ENCODE measurements around the gene GRAMD1B.

GRAMD1B gene

DNA sequence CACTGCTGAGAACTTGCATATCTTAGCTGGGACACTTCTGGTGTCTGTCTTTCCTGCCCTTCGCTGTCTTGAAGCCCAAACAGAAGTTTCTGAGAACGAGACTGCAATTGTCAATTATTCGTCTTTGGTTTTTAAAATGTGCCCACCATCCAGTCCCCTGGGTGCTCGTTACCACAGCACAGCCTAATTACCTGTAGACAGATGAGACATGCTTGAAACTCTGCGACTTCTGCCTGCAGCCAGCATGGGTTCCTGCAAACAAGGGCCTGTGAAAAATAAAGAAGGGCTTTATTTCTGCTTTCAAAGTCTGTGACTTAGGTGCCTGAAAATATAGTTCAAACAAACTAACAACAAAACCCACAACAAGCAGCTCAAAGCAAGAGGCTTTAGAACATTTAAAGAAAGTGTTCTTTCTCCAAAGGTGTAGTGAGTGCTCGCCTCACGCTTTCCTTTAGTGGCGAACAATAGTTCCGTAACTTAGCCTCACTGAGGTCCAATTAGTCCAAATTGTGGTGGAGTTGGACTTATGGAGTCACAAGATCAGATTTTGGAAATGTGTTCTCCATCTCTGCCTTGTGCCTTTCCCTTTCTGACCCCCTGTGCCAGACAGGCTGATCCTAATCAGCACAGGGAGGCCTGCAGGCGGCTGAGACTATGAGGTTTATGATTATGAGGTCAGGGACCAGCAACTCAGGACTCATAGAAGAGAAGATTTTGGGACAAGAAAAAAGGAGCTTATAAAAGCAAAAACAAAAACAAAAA is 20.4 kb upstream of the GRAMD1B start:
- no peak for DNase-seq (ENCODE audit: low spot score)

DNA sequence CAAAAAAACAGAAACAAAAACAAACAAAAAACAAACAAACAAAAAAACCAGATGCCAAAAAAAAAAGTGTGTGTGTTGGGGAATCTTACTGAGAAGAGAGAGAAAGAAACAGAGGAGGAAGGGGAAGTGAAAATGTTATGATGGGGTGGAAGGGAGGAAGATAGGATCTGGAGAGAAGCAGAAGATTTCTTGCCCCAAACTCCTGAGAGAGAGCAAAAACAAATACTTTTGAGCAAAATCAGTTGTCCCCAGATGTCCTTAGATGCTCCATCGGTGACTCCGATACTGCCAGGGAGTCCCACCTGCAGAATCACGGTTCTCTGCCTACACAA is 19.9 kb upstream of the GRAMD1B start:
- no peak for DNase-seq (ENCODE audit: low spot score)

DNA sequence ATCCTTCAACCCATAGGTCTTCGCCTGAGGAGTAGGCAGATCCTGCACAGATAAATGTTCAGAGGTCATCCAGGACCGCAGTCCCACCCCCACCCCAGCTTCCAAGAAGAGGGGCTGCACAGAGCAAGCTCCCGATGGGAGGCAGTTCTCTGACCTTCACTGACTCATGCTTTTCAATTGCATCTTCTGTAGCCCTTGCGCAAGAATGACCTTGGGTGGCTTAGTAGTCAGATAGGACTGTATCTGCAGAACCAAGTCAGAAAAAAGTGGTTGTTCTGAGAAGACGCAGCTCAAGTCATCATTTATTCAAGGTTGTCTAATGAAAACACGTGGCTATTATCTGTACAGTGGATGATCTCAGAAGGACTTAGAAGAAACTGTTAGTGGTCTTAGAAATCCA is 16.4 kb upstream of the GRAMD1B start:
- no peak for DNase-seq (ENCODE audit: low spot score)

DNA sequence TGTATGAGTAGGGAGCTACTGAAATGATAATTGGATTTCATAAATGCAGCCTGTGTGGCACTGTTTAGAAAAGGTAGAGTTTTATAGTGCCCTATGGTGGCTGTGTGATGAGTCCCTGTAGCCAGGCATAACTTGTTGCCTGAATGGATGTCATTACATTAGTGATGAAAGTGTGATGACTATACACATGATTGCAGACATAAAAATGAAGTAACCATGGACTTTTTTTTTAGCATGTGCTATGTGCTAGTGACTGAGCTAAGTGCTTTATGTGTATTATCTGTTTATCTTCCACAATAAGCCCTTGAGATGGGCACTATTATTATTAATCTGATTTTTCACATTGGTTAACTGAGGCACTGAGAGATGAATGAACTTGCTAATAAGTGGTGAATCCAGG is 13.5 kb upstream of the GRAMD1B start:
- no peak for DNase-seq (ENCODE audit: low spot score)

DNA sequence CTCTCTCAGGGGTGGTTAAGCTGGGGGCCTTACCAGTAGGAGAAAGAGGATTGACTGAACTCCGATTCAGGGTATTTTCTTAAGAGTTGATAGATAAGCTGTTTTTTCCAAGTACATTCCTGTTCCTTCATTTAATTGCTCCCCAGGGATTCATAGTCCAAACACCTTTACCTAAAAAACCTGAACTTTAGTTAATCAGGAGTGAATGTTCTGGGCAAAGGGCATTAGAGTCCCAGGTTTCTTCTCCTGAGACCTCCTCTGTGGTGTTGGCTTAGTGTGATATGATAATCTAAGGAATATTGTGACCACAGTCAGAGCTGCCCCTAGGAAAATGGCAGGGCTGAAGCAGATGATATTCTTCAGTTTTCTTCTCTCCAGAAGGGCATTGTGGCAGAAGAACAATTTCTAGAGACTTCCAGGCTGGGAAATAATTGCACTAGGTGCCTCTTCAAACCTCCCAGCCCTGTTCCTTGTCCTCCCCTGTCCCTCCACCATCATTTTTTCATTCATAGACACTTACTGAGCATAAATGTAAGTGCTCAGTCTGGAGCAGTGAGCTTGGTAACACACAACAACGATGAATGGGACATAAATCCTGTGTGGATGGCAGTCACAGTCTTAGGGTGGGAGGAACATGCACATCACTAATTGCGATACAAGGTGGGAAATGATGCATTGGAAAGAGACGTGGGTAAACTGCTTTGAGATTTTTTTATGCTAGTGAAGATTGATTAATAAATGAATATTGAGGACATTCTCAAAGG is 11.5 kb upstream of the GRAMD1B start:
- DNase-seq (ENCODE audit: low spot score), result no peak

DNA sequence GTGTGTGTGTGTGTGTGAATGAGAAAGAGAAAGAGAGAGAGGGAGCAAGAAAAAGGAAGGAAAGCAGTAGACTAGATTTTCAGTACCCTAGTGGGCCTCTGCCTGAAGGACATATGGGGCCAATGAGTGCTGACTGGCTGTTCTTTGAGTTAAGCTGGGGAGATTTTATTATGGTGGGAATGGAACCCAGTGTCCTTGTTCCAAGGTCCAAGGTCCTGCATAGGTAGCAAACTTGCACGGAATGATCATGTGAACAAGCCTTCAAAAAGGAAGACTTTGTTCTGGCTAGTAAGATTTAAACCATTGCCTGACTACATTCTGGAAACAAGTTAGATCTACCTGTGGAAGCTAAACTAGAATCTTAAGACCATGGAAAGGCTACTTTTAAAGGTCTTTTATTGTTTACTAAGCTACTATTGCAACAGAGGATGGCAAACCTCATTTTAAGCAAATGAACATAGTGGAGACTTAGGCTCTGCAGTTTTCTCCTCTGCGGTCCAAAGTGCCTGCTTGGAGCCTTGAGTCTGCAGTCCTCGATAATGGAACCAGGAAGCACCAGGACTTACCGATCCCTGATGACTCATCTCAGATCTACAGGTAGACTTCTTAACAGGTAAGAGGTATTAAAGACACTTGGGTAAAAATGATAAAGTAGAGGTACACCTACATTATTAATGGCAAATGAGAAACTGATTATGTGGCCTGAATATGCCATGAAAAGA is 10.2 kb upstream of the GRAMD1B start:
- no peak for DNase-seq (ENCODE audit: low spot score)

DNA sequence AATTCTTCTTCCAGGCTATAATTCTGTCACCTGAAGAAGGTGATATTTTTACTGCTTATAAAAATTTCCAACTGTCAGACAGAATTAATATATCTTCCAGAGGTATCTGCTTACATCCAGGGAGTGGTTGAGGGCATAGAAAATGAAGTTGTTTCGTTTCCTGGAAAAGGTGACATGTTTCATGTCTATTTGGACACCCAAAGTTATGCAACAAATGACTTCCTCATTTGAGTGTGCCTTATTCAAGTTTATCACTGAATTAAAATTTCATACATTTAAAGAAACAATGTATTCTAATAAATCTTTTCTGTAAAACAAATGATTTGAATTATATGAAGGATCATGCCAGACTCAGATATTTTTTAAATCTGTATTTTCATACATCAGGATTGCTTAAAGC is 8.5 kb upstream of the GRAMD1B start:
- DNase-seq (ENCODE audit: low spot score), result no peak

DNA sequence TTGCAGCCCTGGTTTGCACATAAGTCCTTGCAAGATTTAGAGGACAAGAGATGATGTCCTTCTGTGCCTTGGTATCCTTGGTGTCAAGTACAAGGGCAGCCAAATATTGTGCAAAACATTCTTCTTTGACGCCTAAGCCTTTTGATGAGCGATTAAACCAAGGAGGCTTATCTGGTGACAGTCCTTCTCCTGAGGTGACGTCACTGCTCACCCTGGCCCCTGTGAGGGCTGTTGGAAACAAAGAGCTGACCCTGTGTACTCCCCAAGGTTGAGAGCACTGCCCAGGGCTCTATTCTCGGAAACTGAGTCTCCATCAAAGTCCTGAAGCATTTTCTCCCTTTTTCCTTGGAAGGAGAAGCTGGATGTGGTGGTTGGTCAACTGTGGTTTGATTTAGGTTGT is 4.7 kb upstream of the GRAMD1B start:
- no peak for DNase-seq (ENCODE audit: low spot score)

DNA sequence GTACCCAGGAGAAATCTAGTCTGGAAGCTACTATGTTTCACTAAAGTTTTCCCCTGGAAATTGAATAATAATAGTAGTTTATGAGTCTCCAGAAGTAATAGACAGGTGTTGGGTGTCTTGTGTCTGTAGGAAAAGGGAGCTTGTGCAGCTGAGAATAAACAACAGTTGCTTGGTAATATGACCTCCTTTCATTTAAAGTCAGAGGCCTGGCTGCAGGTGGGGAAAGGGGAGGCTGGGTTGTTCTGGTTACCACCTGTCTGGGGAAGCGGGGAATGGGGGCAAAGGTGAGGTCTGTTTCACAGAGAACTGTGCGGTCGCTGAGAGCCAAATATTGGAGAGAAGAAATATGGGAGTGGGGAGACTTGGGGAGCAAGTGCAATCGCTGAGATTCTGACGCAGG is 3.3 kb upstream of the GRAMD1B start:
- DNase-seq (ENCODE audit: low spot score), result no peak

DNA sequence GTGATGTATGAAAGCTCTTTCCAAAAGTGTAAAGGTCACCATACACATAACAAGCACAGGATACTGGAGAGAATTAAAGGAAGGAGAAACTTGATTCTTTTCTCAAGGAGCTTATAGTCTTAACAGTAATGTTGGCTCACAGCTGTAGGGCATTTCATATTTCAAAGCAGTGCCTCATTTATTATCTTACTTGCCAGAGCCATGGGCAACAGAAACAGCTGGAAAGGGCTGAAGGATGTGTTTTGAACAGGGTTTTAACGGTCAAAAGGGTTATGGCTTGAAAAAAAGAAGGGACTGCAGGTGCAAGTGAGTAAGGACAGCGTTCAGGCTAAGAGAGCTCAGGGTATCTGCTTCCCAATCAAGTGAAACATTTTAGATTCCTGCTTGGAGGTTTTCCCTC is 2.7 kb upstream of the GRAMD1B start:
- no peak for DNase-seq (ENCODE audit: low spot score)

DNA sequence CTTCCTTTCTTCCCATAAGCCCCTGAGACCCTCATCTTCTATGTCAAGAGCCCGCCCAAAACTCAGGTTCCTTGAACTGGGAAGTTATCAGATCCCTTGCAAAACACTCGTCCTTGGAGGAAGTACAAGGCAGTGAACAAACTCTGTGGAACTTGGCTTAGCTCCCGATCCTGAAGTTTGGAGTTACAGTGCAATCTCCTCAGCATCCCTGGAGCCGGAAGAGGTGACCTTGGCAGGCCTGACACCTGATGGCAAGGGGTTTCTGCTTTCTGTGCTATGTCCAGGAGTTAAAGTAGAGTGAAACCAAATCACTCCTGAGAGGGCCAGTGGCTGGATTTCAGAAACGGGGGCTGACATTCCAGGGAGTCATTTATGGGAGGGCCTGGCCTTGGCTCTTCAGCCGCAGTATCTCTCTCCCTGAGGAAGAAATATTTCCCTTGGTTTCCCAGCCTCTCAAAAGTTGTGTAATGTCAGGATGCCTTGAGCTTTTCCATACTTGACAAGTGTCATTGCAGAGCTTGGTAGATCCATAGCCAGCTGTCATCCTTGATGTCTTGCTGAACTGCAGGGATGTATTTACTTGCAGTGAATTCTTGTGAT is 1.9 kb upstream of the GRAMD1B start:
- no peak for DNase-seq (ENCODE audit: low spot score)

DNA sequence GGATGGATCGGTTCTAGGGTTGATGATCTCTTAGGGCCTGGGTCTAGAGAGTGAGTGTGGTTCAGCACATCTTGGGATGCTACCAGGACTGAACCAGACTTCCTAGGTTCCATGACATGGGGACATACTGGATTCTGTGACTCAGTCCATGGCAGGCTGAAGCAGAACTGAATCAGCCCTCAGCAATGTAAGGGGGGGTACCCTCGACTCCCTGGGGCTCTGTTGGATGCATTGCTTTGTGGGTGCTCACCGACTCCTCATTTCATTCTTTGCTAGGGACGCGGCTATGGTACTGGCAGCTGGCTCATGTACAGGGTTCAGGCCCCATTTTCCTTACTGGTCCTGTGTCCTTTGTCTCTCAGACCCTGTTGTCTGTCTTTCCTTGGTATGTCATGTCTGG is 733 bp upstream of the GRAMD1B start:
- no peak for DNase-seq (ENCODE audit: low spot score)

DNA sequence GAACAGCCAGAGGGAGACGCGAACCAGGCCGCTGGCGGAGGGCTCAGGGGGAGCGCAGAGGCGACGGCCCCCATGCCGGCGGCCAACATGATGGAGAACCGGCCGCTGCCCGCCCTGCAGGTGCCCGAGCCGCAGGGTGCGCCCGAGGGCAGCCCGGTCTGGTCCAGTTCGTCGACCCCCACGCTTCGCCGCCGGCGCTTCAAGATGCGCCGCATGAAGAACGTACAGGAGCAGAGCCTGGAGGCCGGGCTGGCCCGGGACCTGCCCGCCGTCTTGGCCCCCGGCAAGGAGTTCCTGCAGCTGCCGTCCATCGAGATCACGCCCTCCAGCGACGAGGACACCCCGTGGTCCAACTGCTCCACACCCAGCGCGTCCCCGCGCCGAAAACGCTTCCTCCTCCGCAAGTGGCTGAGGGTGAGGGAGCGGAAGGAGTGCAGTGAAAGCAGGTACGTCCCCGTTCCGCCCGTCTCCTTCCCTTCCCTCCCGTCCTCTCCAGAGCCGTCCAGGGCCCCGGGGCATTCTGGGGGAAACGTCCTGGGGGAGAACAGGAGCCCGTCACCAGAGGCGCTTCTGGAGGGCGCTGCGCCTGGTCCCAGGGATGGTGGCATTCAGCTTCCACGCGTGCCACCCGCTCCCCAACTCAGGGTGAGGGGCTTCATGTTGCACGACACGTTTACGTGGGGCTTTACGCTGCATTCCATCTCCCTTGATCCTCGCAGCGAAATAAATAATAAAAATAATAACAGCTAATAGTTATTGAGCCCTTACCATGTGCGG is 840 bp downstream of the GRAMD1B start:
- no peak for DNase-seq (ENCODE audit: low spot score)

DNA sequence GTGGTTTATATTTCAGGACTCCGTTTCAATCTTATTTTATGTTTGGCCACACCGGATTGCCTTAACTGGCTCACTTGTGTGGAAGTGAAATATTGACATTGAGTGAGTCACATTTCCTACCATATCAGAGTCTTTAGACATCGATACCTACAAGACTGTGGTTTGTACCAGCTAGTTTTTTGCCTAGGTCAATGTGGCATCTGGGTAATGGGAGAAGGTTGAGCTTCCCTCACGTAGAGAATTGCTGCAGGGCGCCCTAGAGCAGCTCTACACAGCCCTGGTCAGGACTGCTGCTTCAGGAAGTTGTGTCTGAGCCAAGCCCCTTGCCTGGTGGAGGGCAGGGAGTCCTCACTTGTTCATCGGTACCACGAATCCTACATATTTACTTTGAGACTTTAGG is 1.6 kb downstream of the GRAMD1B start:
- DNase-seq (ENCODE audit: low spot score), result no peak

DNA sequence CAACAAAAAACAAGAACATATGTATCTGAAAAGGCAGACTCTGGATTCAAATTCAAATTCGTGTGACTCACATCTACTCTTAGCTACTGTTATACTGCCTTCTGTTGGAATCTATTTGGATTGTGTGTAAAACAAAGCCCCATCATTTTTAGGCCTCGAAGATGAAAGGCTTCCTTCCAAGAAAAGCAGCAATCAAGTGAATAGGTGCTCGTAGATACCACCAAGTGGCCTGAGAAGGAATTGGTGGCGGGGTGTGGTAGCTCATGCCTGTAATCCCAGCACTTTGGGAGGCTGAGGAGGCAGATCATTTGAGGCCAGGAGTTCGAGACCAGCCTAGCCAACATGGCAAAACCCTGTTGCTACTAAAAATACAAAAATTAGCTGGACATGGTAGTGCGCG is 4.2 kb downstream of the GRAMD1B start:
- DNase-seq (ENCODE audit: low spot score), result no peak

DNA sequence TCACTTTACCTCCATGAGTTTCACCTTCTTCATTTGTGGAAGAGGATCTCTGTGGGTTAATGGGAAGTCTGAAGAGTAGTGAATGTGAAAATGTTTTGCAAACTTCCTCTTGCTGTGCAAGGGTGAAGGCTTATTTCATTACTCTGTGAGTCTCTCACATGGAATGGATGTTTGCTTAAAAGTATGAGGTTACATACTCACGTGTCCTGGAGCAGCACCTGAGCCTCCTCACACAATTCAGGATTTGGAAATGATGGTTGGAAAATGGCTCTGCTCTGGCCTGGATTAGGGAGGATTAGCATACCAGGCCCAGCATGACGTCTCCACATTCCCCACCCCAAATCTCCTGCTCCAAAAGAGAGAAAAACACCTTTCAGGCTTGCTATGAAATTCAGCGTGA is 4.8 kb downstream of the GRAMD1B start:
- no peak for DNase-seq (ENCODE audit: low spot score)

DNA sequence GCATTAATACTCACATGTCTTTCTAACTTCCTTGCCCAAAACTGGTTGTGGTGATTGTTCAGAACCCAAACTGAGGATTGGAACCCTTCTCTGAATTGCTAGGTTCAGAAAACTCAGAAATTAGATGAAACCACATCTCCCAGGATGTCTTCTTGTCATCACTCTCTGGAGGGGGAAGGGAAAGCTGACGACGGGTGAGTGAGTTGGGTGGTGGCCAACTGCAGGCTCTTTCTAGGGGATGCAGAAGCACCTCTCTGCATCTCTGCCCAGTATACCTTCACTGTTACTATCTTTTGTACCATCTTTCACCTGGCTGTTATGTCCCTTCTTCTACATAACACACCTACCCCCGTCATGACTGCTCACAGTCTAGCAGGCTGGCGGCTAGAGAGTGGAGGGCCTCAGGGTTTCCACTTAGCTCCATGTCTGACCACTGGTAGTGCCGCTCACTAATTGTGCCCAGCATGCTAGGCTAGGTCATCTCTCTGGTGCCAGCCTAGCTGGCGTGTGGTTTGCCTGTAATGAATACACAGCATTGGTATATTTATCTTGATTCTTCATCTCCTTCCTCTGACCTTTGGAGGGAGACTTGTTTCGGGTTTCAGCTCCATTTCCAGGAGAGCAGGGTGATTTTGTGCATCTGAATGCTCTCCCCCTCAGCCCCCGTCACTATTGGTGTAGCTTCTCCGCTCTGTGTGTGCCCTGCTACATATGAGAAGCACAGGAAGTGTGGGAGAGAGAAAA is 7.3 kb downstream of the GRAMD1B start:
- DNase-seq (ENCODE audit: low spot score), result no peak

DNA sequence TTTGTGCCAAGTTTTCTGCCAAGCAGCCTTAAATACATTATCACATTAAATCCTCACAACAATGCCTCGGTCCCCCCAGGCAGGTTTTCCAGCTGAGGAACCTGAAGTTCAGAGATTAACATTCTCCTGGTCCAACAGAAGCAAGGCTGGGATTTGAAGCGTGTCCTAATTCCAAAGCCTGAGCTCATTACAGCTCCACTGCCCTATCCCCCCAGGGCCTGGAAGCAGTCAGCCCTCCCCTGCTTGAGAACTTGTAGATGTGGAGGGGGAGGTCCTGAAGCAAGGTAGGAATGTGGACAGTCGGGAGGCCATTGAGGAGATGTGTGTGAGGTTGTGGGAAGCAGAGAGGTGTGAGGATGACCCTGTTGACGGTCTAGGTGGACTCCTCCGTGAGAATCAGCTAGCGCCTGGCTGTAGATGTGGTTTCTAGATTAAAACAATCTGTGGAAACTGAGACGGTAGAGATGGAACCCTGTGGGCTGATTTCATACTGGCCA is 8.1 kb downstream of the GRAMD1B start:
- DNase-seq (ENCODE audit: low spot score), result no peak

DNA sequence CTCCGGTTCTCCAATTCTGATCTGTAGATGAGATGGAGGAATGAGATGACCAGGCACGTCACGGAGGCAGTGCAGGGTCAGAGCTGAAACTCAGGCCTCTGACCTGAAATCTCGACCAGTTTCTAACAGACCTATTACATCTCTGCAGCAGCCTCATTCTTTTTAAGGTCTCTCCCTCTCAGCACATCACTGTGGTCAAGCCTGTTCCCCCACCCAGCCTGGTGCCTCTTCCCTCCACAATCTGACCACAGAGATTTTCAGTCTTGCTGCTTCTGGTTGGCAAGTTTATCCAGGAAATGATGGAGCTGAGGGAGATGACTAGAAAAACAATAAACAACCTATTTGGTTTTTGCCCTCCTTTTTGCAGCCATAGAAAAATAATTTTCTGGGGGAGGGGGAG is 9.5 kb downstream of the GRAMD1B start:
- no peak for DNase-seq (ENCODE audit: low spot score)

DNA sequence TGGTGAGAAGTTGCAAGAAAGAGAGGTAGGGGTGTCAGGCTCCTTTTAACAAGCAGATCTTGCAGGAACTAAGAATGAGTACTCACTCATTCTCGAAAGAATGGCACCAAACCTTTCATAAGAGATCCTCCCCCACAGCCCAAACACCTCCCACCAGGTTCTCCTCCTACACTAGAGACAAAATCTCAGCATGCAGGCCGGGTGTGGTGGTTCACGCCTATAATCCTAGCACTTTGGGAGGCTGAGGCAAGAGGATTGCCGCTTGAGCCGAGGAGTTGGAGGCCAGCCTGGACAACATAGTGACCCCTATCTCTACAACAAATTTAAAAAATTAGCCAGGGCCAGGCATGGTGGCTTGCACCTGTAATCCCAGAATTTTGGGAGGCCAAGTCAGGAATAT is 11.1 kb downstream of the GRAMD1B start:
- DNase-seq (ENCODE audit: low spot score), result no peak

All from hematopoietic multipotent progenitor cell treated with erythropoietin and hydrocortisone succinate and interleukin-3 and kit ligand, for 17 days (in vitro differentiated cells).